Natural killer cell (primary cell): ENCODE data around the gene CYP27B1. TPM values are rescaled to one million over a fixed set of nuclear protein-coding genes. Genes with fewer than 3 reads are reported as not detected.

ENCODE experiments used
- ATAC-seq, 3 donors: fragments of 150-1000 bp in 2 of 3; fragments of 200-7000 bp in 1 of 3; cut with Tn5 transposase; 1 replicate in 1 of 3; 2 replicates in 2 of 3; pipeline ENCODE4 v1.10.0; 2021; ENCODE audit warnings: mild to moderate bottlenecking in 2 of 3, moderate library complexity in 2 of 3
- DNase-seq, 2 donors: peaks; one replicate each; pipeline versions ENCODE4 v3.0.0 to v3.0.0-alpha.2; 2013 to 2021; ENCODE audit warnings: mixed read lengths in 1 of 2
- H3K27ac ChIP-seq: one replicate; pipeline ENCODE4 v1.5.1; 2013; ENCODE audit warnings: mild to moderate bottlenecking, low read length
- H3K27me3 ChIP-seq: one replicate; pipeline ENCODE4 v1.6.1; 2013; ENCODE audit warnings: low read length; ENCODE audit not compliant: control insufficient read depth, insufficient read depth
- H3K36me3 ChIP-seq: one replicate; pipeline ENCODE4 v1.6.1; 2013; ENCODE audit warnings: low read length; ENCODE audit not compliant: control insufficient read depth, insufficient read depth
- H3K4me1 ChIP-seq: one replicate; pipeline ENCODE4 v1.6.1; 2013; ENCODE audit warnings: low read length; ENCODE audit not compliant: control insufficient read depth, insufficient read depth
- H3K4me3 ChIP-seq: one replicate; pipeline ENCODE4 v1.5.1; 2013; ENCODE audit warnings: low read length
- H3K9me3 ChIP-seq: one replicate; pipeline ENCODE4 v1.6.1; 2013; ENCODE audit warnings: low read length; ENCODE audit not compliant: control insufficient read depth, insufficient read depth
- H3K27ac Mint-ChIP-seq, 2 donors: one replicate each; pipeline ENCODE4 v1.8.0; 2022; ENCODE audit warnings: mild to moderate bottlenecking in 2 of 2, mixed read lengths in 2 of 2, moderate library complexity in 1 of 2
- H3K27me3 Mint-ChIP-seq, 2 donors: one replicate each; pipeline ENCODE4 v1.8.0; 2022; ENCODE audit warnings: low read depth in 2 of 2, mixed read lengths in 2 of 2
- H3K36me3 Mint-ChIP-seq: one replicate; pipeline ENCODE4 v1.8.0; 2022; ENCODE audit warnings: mixed read lengths
- H3K4me1 Mint-ChIP-seq, 2 donors: one replicate each; pipeline ENCODE4 v1.8.0; 2022; ENCODE audit warnings: mixed read lengths in 2 of 2
- H3K4me3 Mint-ChIP-seq: one replicate; pipeline ENCODE4 v1.8.0; 2022; ENCODE audit warnings: mild to moderate bottlenecking, moderate library complexity, mixed read lengths
- H3K9me3 Mint-ChIP-seq, 2 donors: one replicate each; pipeline ENCODE4 v1.8.0; 2022; ENCODE audit warnings: mixed read lengths in 2 of 2
- CTCF ChIP-seq: fragments of 200-600 bp; IDR thresholded peaks from one replicate; pipeline ENCODE4 v1.8.0; 2022; ENCODE audit warnings: antibody characterized with exemption
- WGBS: methylation state at CpG from one replicate; pipeline ENCODE4 v1.1.7; 2013; ENCODE audit warnings: missing lambda C conversion rate; ENCODE audit not compliant: insufficient coverage; 5-methylcytosine and 5-hydroxymethylcytosine counted together
- intact Hi-C: fragments of 100-400 bp; cut with micrococcal nuclease; formaldehyde crosslinking; loops from one replicate; pipeline ENCODE4 v1.14.2; 2022
- total RNA-seq, 4 donors: library from RNA; stranded (reverse); fragments of 120-200 nt in 1 of 4; gene quantifications; one replicate each; pipeline versions ENCODE4 v1.2.3 to v1.2.4, GENCODE V29; 2013 to 2022

CYP27B1 gene
- total RNA-seq, 3 donors from 2014 or later (not counting 1 experiment from before 2014, with no cell fraction given), result 1.1 to 1.7 (median 1.6) TPM

GRCh38 chr12:57732270-57732669, 34.6 kb downstream of the CYP27B1 start:
- intact Hi-C loops, result no loop called here
- Histone ChIP-seq H3K27ac (no peak overlapping the region), H3K4me3 (no peak overlapping the region), H3K36me3 (peaks cover 86% of the 10 kb centered on the region), H3K4me1 (no peaks in the 10 kb centered on the region), H3K27me3 (no peaks in the 10 kb centered on the region), H3K9me3 (no peaks in the 10 kb centered on the region)
- 98% methylated on average over 4 of the region's 4 CpGs for WGBS
- Mint-ChIP-seq H3K36me3 (peaks cover 7% of the 10 kb centered on the region), H3K4me1 (peaks cover 18 to 29% of the 10 kb centered on the region in 2 donors), H3K4me3 (no peak overlapping the region), H3K27me3 (no peaks in the 10 kb centered on the region), H3K9me3 (no peaks in the 10 kb centered on the region), H3K27ac (no peak overlapping the region)
- ATAC-seq (no peak), DNase-seq (no peak)
- TF ChIP-seq CTCF, result no peak

- Mint-ChIP-seq H3K4me3 (no peak overlapping the region), H3K27ac (peak overlapping the region in 1 of 2 donors; percentile 32), H3K9me3 (no peaks in the 10 kb centered on the region), H3K27me3 (no peaks in the 10 kb centered on the region), H3K4me1 (peaks cover 13 to 23% of the 10 kb centered on the region in 2 donors), H3K36me3 (peaks cover 7% of the 10 kb centered on the region)
- ATAC-seq (no peak), DNase-seq (no peak)
- Histone ChIP-seq H3K4me1 (no peaks in the 10 kb centered on the region), H3K27ac (no peak overlapping the region), H3K9me3 (no peaks in the 10 kb centered on the region), H3K36me3 (peaks cover 85% of the 10 kb centered on the region), H3K4me3 (no peak overlapping the region), H3K27me3 (no peaks in the 10 kb centered on the region)
- intact Hi-C loops, result no loop called here
- WGBS, result 97% methylated on average over 16 of the region's 19 CpGs
- no peak for TF ChIP-seq CTCF
Measured at GRCh38 chr12:57731411-57732080, 35.3 kb downstream of the CYP27B1 start.

- Mint-ChIP-seq H3K27me3 (no peaks in the 10 kb centered on the region), H3K4me1 (peaks cover 10 to 22% of the 10 kb centered on the region in 2 donors), H3K36me3 (peaks cover 7% of the 10 kb centered on the region), H3K9me3 (no peaks in the 10 kb centered on the region), H3K27ac (peak overlapping the region in 1 of 2 donors; percentile 32), H3K4me3 (no peak overlapping the region)
- intact Hi-C loops, result no loop called here
- H3K9me3 ChIP-seq, result no peaks in the 10 kb centered on the region
- TF ChIP-seq CTCF, result no peak
- no peaks in the 10 kb centered on the region for H3K27me3 ChIP-seq
- WGBS, result 97% methylated on average over 13 of the region's 13 CpGs
- ATAC-seq, result no peak
- no peak for DNase-seq
- no peak overlapping the region for H3K27ac ChIP-seq
- H3K4me3 ChIP-seq, result no peak overlapping the region
- peaks cover 86% of the 10 kb centered on the region for H3K36me3 ChIP-seq
- H3K4me1 ChIP-seq, result no peaks in the 10 kb centered on the region
Measured at GRCh38 chr12:57730336-57731067, 36.4 kb downstream of the CYP27B1 start.
